NCI-H446 (cell line): Measurements from ENCODE around the gene CFAP65.

Source experiments
- DNase-seq, 2 experiments: peaks; one replicate each; lab custom pipeline; 2025; lab: John Stamatoyannopoulos, UW

The CFAP65 gene

DNA sequence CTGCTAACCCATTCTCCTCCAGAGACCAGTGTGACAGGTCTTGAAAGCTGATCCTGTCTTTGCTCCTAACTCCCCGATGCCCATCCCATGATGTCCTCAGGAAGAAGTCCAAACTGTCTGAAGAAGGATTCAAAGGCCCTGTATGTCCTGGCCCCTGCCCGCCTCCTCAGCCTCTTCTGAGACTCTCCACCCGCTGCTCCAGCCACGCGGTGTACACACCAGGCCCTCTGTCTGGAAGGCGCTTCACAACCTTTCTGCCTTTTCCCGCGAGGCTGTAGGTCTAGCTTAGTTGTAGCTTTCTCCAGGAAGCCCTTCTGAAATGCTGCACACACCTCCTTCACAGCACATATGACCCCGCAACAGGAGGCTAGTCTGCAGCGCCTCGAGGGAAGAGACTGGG lies 24.6 kb downstream of the CFAP65 start:
- DNase-seq = no peak

- DNase-seq = no peak
Observed at GRCh38 chr2:219010873-219011272, 30.4 kb downstream of the CFAP65 start.

DNA sequence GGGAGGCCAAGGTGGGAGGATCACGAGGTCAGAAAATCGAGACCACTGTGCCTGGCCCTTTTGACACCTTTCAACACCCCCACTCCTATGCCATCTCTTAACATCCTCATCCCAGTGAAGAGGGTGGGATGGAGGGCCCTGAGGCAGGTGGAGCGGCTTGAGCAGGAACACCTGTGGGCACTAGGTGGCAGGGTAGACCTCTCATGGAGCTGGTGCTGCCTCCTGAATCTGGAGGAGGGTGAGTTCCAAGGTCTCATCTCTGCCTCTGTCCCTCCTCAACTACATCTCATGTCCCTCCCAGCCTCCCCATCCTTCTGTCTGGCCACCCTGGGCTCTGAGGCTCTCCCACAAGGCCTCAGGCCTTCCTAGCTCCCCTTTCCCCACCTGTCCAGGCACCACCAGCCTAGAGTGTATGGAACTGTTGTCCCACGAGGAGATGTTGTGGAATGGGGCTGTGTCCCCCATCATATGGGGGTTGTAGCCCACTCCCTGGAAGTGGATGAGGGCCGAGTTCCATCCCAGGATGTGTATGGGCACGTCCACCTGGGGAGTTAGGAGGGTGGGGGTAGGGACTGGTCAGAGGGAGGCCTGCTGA lies 31.1 kb downstream of the CFAP65 start:
- peak in 1 of 2 experiments; percentile 41 for DNase-seq

- DNase-seq = no peak
Observed at GRCh38 chr2:219009294-219009693, 32.0 kb downstream of the CFAP65 start.

DNA sequence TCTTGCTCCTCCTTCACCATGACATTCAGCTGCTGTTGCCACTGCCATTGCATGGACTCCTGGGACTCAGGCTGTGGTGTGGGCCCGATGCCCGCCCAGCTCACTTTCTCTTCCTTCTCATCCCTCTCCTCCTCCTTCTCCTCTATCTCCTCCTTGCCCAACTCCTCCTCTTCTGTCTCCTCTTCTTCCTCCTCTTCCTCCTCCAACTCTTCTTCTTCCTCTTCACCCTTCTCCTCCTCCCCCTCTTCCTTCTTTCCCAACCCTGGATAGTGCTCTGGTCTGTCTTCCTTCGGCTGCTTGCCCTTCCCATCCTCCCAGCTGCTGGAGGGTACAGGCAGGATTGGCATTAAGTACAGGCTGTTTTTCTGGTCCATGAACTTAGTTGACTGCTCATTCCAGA lies 37.3 kb downstream of the CFAP65 start:
- DNase-seq = no peak

DNA sequence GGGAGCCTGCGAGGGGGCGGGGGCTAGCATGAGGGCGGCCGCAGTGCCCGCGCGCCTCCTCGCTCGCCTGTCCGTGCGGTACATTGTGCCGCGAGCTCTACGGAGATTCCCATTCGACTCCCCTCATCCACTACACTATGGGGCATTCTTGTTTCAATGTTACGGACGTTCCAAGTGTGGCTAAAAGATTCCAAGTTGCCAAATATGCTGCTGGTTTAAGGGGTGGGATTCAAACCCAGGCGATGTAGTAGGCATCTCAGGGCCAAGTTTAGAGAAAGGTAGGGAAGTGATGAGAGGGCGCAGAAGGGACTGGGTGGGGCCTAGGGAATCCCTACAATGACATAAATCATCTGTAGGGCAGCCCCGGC lies 38.1 kb downstream of the CFAP65 start:
- DNase-seq = no peak

- DNase-seq = no peak
Observed at GRCh38 chr2:219002395-219003266, 38.7 kb downstream of the CFAP65 start.

- no peak for DNase-seq
Observed at GRCh38 chr2:219001577-219002394, 39.5 kb downstream of the CFAP65 start.

- no peak for DNase-seq
Observed at GRCh38 chr2:219001100-219001576, 40.2 kb downstream of the CFAP65 start.

DNA sequence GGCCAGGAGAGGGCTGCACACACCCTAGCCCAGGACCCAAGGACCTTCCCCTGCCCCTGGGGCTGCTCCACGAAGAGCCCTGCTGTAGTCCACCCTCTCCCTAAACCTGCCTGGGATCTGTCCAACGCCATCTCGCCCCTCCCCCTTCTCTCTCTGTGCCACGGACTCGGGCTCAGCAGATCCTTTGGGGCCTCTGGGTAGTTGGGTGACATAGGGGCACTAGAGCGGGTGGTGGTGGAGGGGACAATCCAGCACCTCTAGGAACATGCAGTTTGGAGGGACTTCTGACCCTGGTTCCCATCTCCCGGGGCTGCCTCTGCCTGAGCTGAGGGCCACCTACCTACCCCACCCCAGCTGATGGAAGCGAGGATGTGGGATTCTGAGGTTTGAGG lies 40.8 kb downstream of the CFAP65 start:
- DNase-seq = no peak

- DNase-seq = no peak
Observed at GRCh38 chr2:218999881-219000568, 41.3 kb downstream of the CFAP65 start.

DNA sequence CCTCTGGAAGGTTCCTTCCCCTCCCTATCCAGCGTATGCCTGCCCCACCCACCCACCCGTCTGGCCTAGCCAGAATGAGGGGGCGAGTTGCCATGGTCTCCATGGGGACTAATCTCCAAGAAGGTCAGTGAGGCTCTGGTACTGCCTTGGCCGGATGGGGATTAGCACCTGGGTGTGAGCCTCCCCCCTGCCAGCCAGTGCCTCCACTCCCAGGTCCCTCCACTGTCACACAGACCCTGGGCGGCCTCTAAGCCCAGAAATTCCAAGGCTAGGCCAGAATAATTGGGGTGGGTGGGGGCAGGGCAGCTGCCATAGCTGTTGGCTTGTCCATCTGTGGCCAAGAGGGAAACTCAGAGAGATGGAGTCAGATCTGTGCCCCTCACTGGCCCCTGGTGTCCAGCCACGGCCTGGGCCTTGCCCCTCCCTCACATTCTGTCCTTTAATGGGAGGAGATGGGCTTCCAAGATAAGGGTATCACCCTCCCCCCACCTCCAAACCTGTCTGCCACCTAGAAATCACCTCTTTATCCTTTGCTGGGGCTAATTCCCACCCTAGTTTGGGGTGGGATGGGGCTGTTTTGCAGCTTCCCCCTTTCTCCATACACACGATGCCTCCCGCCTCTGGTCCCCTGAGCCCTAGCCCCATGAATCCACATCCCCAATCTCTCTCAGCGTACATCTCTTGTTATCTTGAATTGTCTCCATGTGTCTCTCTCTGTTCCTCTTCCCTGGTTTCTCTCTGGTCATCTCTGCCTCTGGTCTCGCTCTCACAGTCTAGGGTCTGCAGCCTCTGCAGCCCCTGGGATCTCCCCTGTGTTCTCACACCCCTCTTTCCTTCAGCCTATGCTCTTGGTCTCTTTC lies 42.1 kb downstream of the CFAP65 start:
- DNase-seq = no peak

GRCh38 chr2:218998414-218999002 lies 42.8 kb downstream of the CFAP65 start:
- no peak for DNase-seq

- no peak for DNase-seq
Observed at GRCh38 chr2:218997731-218998130, 43.6 kb downstream of the CFAP65 start.

DNA sequence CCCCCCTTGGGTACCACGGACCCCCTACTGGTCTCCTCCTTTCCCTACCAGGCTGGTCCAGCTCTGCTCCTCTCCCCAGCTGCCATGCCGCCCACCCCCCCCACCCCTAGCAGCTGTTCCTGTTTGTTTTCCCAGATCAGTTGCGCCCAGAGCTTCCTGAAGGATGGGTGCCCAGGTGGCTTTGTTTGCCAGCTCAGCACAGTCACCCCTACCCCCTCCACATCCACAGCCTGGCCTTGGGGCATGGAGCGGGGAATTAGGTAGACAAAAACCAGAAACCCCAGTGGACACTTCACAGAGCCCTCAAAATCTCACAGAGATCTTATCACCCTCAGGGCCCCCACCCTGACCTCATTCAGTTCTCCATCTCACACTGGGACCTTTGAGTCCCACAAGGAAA lies 44.4 kb downstream of the CFAP65 start:
- peak in 1 of 2 experiments; percentile 48 for DNase-seq

DNA sequence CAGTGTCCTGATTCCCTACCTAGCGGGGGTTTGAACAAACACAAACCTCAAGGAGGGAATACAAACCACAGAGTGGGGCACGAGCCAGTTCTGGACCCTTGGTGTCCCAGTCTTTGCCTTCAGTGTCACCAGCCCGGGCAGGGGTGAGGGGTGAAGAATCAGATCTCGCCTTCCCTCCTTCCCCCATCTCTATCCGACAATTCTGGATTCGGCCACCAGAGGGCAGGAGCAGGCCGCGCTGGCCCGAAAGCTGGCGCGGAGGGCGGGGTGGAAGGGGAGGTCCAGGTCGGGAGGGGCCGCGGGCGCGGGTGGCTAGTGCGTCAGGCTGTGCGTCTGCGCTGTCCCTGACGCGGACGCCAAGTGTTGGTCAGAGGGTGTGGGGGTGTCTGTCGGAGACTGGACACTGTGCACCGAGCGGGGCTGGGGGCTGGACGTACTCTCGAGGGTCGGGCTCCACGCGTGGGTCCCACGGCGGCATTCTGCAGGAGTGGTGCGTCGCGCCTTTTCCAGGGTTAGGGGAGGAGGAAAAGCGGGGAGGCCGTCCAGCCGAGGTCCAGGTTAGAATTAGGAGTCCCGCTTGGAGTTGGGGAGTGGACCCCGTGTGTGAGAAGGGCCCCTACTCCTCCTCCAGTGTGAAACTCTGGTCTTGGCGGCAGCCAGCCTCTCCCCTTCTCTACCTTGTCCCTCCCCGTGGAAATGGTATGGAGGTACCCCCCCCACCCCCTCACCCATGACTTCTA lies 45.2 kb downstream of the CFAP65 start:
- peak; percentile 61 to 90 for DNase-seq

DNA sequence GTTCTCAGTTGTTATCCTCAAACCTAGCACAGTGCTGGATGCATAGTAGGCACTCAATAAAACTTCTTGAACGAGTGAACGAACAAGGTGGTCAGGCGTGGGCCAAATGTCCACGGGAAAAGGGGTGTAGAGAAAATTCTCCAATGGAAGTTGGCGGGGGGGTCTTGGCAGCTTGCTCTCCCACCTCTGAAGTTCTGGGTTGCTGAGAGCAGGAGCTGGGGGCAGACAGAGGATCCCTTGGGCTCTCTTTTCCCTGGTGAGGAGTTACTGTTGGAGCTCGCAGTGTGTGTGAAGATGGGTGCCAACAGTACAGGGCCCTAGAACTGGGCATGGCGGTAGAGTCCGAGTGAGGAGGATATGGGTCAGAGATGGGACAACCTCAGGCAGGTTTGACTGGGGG lies 45.8 kb downstream of the CFAP65 start:
- no peak for DNase-seq

DNA sequence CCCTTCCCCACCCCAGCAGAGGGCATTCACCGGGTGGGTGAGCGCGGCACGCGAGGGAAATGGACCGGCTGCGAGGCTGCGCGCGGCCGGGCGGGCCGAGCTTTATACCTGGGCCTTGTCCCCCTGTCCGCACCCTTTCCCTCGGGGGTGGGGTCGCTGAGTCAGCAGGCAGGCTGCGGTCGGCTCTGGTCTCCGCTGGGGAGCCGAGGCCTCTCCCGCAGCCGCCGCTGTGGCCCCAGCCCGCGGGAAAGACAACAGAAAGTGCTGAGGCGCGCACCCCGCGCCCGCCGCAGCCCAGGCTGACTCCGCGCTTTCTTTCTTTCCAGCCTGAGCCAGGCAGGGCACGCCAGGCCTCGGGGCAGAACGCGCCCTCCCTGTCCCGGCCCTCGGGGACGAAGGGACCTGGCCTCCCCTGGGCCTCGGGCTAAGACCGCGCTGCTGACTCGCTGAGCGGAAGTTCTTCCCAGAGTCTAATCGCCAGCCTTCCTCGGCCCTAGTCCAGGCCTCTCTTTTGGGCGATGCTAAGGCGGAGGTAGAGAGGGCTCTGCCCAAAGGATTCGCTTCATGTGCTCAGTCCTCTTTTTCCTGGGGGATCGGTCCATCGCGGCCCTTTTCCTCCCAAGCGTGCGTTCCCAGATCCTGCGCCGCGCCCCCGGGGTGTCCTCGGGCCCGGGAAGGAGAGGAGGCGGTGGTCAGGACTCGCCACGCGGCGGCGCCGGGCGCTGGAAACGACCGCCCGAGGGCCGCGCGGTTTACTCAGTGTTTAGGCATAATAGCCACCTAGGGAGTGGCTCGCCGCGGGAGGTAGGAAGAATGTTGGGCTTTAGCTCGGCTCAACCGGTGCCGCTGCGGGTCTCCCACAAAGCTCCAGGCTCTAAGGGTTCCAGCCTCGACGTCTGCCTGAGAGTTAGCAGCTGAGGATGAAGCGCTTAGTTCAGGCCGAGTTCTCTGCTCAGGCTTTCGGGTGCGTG lies 47.7 kb downstream of the CFAP65 start, which contains the start of gene CRYBA2:
CRYBA2 (minus strand) TSS at position 78 of the 971 bp plus-strand sequence. CDS start 246 bp downstream, outside the sequence.
- no peak for DNase-seq
